Smooth muscle cell (in vitro differentiated cells): Measurements from ENCODE around the gene LDLRAD4. TPM values are rescaled to one million over a fixed set of nuclear protein-coding genes. Genes with fewer than 3 reads are reported as not detected.

Experiments used
- DNase-seq: peaks from one replicate; lab custom pipeline; 2025; ENCODE audit not compliant: unreplicated experiment; lab: John Stamatoyannopoulos, UW
- H2AFZ ChIP-seq: fragments of 200-600 bp; sonication (generic); 2 replicates; pipeline ENCODE4 v1.6.0; 2016; ENCODE audit warnings: antibody characterized with exemption, low read depth, mild to moderate bottlenecking
- H3F3A ChIP-seq: fragments of 200-600 bp; sonication (generic); 2 replicates; pipeline ENCODE4 v1.6.0; 2017; ENCODE audit warnings: antibody characterized with exemption, low read depth
- H3K27ac ChIP-seq: fragments of 200-600 bp; sonication (generic); 2 replicates; pipeline ENCODE4 v1.5.1; 2016; ENCODE audit warnings: low read depth, mild to moderate bottlenecking
- H3K27me3 ChIP-seq: fragments of 200-600 bp; sonication (generic); 2 replicates; pipeline ENCODE4 v1.6.1; 2016; ENCODE audit warnings: low read depth, mild to moderate bottlenecking
- H3K36me3 ChIP-seq: fragments of 200-600 bp; sonication (generic); 2 replicates; pipeline ENCODE4 v1.5.1; 2016; ENCODE audit warnings: low read depth
- H3K4me1 ChIP-seq: fragments of 200-600 bp; sonication (generic); 2 replicates; pipeline ENCODE4 v1.5.1; 2016; ENCODE audit warnings: low read depth
- H3K4me2 ChIP-seq: fragments of 200-600 bp; sonication (generic); 2 replicates; pipeline ENCODE4 v1.6.0; 2016; ENCODE audit warnings: mild to moderate bottlenecking
- H3K4me3 ChIP-seq: fragments of 200-600 bp; sonication (generic); 2 replicates; pipeline ENCODE4 v1.5.1; 2016; ENCODE audit warnings: mild to moderate bottlenecking
- H3K79me2 ChIP-seq: fragments of 200-600 bp; sonication (generic); 2 replicates; pipeline ENCODE4 v1.6.0; 2016; ENCODE audit warnings: low read depth, mild to moderate bottlenecking
- H3K9ac ChIP-seq: fragments of 200-600 bp; sonication (generic); 2 replicates; pipeline ENCODE4 v1.6.0; 2016; ENCODE audit warnings: low read depth
- H3K9me3 ChIP-seq: fragments of 200-600 bp; sonication (generic); replicated peaks from 2 replicates; pipeline ENCODE4 v1.5.1; 2016; ENCODE audit warnings: low read depth
- H4K20me1 ChIP-seq: fragments of 200-600 bp; sonication (generic); 2 replicates; pipeline ENCODE4 v1.6.0; 2016; ENCODE audit warnings: low read depth
- WGBS: methylation state at CpG from one replicate; pipeline ENCODE4 v1.1.7; 2016; ENCODE audit warnings: low lambda C conversion rate; 5-methylcytosine and 5-hydroxymethylcytosine counted together
- polyA plus RNA-seq: library from polyadenylated mRNA; unstranded; fragments of >200 nt; fragmentation: Nextera tagmentation; extraction: Ambion mirVana; gene quantifications from 2 replicates; pipeline ENCODE4 v1.2.1, GENCODE V29; 2016
- total RNA-seq: library from RNA; depleted of rRNA; stranded (reverse); fragments of >200 nt; gene quantifications from 2 replicates; pipeline ENCODE4 v1.2.3, GENCODE V29; 2014
- TF ChIP-seq, protein P1 (sequence below): fragments of 200-600 bp; sonication (generic); IDR thresholded peaks from 2 replicates; pipeline ENCODE4 v1.5.1; 2017; ENCODE audit warnings: borderline replicate concordance, mild to moderate bottlenecking, antibody characterized with exemption; ENCODE audit not compliant: insufficient read depth, poor library complexity, severe bottlenecking

The LDLRAD4 gene
- total and polyA plus RNA-seq, 2 experiments from 2014 or later = 36.2 to 48.3 TPM

DNA sequence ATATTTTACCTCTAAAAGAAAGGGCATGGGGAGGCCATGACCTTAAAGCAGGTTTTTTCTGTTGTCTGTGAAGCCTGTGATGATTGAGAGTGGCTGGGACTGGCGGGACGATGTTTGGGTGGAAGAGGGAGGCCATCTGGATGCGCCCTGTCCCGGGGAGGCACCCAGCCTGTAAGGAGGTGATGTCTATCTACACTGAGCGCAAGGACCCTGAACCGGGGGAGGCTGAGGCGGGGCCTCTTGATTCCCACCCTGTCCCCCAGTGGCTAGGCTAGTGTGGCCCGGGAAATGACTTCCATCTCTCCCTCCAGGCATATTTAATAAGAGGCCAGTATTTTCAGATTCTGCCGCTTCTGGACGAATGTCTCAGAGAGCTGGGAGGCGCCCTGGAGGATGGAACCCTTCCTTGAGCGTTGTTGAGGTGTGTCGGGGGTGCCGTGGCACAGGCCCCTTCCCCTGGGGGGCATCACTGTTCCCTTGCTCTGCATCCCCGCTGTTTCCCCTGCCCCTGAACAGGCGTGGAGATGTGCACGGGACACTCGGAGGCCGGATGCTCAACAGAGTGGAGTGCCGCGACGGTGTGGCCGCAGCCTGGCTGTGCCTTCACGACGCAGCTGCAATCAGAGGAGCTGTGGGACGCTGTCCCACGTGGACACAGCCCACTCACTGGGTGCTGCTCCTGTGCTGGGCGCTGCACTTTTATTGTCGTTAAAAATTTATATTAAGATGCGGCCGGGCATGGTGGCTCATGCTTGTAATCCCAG, 185.4 kb downstream of the LDLRAD4 start:
- Histone ChIP-seq H2AFZ (no peak overlapping the region), H3K27me3 (no peaks in the 10 kb centered on the region), H3F3A (no peaks in the 10 kb centered on the region), H3K9ac (no peak overlapping the region), H3K79me2 (peaks cover 7% of the 10 kb centered on the region), H4K20me1 (peaks cover 34% of the 10 kb centered on the region), H3K9me3 (no peaks in the 10 kb centered on the region), H3K4me1 (no peaks in the 10 kb centered on the region), H3K4me3 (no peak overlapping the region), H3K4me2 (no peak overlapping the region), H3K27ac (no peak overlapping the region), H3K36me3 (no peaks in the 10 kb centered on the region)
- TF ChIP-seq, protein P1, sequence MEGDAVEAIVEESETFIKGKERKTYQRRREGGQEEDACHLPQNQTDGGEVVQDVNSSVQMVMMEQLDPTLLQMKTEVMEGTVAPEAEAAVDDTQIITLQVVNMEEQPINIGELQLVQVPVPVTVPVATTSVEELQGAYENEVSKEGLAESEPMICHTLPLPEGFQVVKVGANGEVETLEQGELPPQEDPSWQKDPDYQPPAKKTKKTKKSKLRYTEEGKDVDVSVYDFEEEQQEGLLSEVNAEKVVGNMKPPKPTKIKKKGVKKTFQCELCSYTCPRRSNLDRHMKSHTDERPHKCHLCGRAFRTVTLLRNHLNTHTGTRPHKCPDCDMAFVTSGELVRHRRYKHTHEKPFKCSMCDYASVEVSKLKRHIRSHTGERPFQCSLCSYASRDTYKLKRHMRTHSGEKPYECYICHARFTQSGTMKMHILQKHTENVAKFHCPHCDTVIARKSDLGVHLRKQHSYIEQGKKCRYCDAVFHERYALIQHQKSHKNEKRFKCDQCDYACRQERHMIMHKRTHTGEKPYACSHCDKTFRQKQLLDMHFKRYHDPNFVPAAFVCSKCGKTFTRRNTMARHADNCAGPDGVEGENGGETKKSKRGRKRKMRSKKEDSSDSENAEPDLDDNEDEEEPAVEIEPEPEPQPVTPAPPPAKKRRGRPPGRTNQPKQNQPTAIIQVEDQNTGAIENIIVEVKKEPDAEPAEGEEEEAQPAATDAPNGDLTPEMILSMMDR = no peak
- 94% methylated on average over 31 of the region's 31 CpGs for WGBS
- no peak for DNase-seq

DNA sequence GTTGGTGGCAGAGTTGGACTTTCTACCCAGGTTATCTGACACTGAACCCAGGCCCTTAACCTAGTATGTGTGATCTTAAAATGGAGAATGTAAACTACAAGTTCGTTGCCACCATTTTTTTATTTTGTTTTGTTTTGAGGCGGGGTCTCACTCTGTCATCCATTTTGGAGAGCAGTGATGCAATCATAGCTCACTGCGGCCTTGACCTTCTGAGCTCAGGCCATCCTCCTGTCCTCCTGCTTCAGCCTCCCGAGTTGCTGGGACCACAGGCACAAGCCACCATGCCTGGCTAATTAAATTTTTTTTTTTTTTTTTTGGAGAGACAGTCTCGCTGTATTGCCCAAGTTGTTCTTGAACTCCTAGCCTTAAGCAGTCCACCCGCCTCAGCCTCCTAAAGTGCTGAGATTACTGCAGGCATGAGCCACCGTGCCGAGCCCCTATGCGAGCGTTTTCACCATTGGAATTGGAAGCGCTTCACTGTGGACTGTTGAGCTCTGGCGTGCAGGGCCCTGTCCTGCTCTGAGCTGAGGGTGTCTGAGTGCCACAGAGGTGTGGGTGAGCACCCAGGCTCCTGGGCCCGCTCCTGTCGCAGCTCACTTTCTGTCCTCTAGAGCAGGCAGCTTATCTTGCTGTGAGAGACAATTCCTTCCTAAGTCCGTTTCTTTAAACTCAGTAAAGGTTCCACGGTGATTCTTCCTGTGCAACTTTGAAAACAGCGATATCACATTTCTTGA, 186.9 kb downstream of the LDLRAD4 start:
- H3F3A ChIP-seq = no peaks in the 10 kb centered on the region

DNA sequence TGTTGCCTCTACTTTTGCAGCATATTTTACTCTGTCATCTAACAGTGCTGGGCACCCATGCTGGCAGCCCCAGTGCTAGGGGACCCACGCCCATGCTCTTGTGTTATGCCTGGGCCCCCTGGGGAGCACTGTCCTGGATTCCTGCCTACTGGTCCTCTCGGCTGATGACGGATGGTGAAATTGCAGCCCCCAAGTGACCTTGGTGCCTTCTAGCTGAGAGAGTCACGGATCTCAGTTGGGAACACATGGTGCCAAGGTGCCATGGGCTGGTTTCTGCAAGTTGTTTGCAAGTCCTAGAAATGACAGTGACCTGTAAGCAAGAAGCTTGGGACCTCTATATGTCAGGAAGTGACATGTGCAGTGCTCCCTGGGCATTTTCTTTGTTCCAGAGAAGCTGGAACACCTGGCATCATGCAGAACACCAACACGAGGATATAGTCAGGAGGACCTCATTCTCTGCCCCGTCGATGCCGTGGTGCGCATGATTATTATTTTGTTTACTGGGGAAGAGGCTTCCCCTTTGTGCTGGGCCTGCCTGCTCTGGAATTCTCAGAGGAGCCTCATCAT, 187.6 kb downstream of the LDLRAD4 start:
- Histone ChIP-seq H4K20me1 (peaks cover 23% of the 10 kb centered on the region), H3K36me3 (no peaks in the 10 kb centered on the region), H3K27me3 (no peaks in the 10 kb centered on the region), H3K79me2 (peaks cover 7% of the 10 kb centered on the region), H2AFZ (no peak overlapping the region), H3K4me3 (no peak overlapping the region), H3K4me2 (no peak overlapping the region), H3F3A (no peaks in the 10 kb centered on the region), H3K9ac (no peak overlapping the region), H3K27ac (no peak overlapping the region), H3K4me1 (no peaks in the 10 kb centered on the region), H3K9me3 (no peaks in the 10 kb centered on the region)
- TF ChIP-seq, protein P1 = no peak
- DNase-seq = no peak
- 90% methylated on average over 9 of the region's 9 CpGs for WGBS

More for the DNA sequence above, 186.9 kb downstream of the LDLRAD4 start:
- peaks cover 7% of the 10 kb centered on the region for H3K79me2 ChIP-seq
- peaks cover 26% of the 10 kb centered on the region for H4K20me1 ChIP-seq
- no peak for DNase-seq
- TF ChIP-seq, protein P1 = no peak
- H3K27me3 ChIP-seq = no peaks in the 10 kb centered on the region
- 91% methylated on average over 17 of the region's 17 CpGs for WGBS
- H3K4me1 ChIP-seq = no peaks in the 10 kb centered on the region
- no peaks in the 10 kb centered on the region for H3K9me3 ChIP-seq
- no peak overlapping the region for H3K27ac ChIP-seq
- no peak overlapping the region for H3K4me2 ChIP-seq
- no peak overlapping the region for H2AFZ ChIP-seq
- no peak overlapping the region for H3K4me3 ChIP-seq
- H3K36me3 ChIP-seq = no peaks in the 10 kb centered on the region
- H3K9ac ChIP-seq = no peak overlapping the region
